HG03066 (cell line): Measurements from ENCODE around the gene BORCS5.
A peak's percentile ranks its signal among the peaks of the same experiment; 100 is the strongest.
"Not testable (repeated sequence)": the region's sequence is repeated elsewhere in the genome, so short reads cannot be mapped to it uniquely, and the experiment has no call there.

ENCODE experiments used
- ATAC-seq: cut with Tn5 transposase; IDR thresholded peaks from one replicate; pipeline ENCODE4 v1.9.1; 2021; ENCODE audit warnings: low read depth; ENCODE audit not compliant: unreplicated experiment

BORCS5 gene

DNA sequence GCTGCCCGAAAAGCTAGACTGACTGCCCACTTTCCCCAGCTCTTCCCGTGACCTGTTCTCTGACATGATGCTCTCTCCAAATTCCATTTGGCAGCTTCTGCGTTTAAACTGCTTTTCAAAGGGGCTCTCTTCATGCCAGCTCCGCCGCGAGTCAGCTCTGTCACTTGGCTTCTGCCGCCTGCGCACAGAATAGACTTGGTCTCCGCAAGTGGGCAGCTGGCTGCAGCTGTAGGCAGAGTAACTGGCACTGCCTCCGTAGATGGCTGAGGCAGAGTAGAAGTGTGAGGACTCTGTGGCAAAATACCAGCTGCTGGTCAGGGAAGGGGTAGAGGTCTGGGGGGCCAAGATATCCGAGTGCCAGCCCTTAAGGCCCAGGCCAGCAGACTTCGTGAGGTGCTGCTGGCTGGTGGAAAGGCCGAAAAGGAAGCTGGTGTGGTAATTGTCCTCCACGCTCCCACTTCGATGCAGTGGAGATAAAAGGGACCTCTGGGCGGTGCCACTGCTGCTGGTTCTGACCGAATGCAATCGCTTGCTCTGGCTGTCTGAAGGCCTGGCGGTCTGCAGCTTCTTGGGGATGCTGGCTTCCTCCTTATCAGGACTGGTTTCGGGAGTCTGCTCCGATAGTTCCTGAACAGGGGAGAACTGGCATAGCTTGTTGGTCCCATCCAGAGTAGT is 120.1 kb downstream of the BORCS5 start:
- no peak for ATAC-seq

DNA sequence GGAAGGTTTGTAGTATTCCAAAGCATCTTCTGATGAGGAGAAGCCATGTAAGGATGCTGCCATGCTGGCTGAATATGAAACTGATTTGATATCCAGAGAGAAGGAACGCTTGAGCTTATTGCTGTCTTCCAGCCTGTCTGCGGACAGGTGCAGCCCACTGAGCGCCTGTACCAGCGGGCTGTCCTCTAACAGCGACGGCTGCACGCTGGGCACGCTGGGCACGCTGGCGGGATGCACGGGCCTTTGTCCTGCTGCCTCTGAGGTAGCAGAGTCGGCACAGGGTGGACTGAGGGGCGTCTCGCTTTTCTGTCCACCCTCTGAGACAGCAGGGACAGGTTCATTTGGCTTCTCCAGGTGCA is 120.6 kb downstream of the BORCS5 start:
- no peak for ATAC-seq

DNA sequence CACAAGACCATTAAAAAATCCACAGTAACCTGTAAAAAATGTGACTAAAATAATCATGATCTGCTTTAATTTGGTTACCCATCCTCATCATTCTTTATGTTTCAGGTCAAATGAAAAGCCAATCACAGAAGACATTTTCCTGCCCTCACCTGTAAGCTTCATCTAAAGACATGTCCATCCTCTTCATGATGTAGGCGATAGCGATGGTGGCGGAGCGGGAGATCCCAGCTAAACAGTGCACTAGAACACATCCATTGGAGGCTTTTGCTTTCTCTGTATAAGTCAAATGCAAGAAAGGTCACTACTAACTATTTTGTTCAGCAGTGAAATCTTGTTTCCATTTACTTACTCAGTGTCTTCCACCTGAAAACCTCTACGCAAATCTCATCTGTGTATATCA is 123.2 kb downstream of the BORCS5 start:
- no peak for ATAC-seq

GRCh38 chr12:12481631-12482030 is 124.8 kb downstream of the BORCS5 start:
- ATAC-seq: no peak

DNA sequence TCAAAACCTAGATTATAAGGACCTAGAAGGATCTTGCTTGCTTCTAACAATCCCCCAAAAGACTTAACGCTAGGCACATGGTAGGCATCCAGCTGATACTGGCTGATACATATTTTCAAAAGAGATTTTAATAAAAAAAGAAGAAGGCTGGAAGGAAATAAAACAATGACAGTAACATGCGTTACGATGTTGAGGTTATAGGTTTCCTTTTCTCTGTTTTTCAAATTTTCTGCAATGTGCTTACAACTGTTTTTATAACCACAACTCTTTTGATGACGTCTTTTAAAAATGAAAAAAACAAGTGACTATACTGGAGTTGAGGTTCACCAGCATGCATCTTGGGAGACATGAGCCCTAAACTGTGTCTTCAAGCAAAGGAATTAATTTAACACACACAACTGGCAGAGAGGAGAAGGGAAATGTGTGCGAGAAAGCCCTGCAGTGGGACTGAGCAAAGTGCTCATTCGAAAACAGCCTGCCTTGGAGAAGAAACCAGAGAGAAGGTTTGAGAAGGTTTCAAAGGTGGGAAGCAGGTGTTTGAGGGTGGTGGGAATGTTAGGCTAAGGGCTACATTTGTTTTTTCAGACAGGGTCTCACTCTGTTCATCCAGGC is 125.4 kb downstream of the BORCS5 start:
- no peak for ATAC-seq

- no peak for ATAC-seq
Observed at GRCh38 chr12:12482959-12483358, 126.1 kb downstream of the BORCS5 start.

- no peak for ATAC-seq
Observed at GRCh38 chr12:12483438-12483837, 126.6 kb downstream of the BORCS5 start.

DNA sequence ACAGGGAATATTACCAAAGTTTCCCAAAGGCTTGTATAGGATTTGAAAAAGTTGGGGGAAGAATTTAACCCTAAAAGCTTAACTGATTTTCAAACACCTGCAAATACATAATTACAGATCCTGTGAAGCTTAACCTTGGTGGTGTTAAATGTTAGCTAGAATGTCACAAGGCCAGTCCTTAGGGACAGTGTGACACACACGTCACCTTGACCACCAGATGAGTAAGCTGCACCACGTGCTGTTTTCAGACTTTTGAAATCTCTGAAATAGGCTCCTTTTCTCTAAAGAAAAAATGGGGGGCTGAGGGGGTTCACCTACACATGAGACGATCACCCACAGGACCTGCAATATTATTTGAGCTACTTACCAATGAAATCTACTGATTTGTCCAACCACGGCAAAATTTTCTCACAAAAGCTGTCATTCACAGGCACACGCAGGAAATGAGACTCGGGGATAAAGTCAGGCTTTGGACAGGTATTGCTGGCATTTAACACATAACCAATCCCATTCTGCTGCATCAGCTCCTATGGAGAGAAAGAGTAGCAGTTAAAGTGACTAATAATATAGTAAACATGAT is 129.9 kb downstream of the BORCS5 start:
- ATAC-seq: peak; percentile 67

DNA sequence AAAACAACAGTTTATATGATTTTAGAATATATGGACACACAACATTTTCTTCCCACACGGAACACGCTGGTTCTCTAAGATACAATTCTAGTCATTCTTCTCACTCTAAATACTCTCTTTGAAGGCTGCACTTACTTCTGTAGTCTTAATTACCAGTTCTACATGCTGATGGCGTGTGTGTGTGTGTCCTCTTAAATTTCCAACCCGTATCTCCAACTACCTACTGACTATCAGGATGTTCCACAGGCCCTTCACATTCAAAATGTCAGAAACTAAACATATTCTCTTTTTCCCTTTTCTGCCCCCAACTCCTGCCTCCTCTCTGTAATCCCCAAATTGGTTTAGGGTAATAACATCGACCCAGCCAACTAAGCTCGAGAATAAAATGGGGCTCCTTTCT is 130.6 kb downstream of the BORCS5 start:
- no peak for ATAC-seq

GRCh38 chr12:12488296-12488695 is 131.4 kb downstream of the BORCS5 start:
- ATAC-seq: no peak

- no peak for ATAC-seq
Observed at GRCh38 chr12:12488823-12489550, 132.1 kb downstream of the BORCS5 start.

GRCh38 chr12:12491606-12492005 is 134.7 kb downstream of the BORCS5 start:
- ATAC-seq: no peak

DNA sequence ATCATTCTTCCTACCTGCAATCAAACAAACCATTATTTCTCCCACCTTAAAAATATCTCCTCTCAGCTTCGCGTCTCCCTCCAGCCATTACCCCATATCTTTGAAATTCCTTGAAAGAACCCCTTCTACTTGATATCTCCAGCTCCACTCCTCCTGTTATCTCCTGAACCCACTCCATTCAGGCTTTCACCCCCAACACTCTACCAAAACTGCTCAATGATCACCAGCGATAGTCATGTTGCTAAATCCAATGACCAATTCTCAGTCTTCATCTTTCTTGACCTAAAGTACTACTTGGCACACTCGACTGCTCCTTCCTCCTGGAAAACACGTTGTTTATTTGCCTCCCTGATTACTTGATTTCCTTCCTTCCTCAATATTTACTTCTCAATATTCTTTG is 135.7 kb downstream of the BORCS5 start:
- no peak for ATAC-seq

DNA sequence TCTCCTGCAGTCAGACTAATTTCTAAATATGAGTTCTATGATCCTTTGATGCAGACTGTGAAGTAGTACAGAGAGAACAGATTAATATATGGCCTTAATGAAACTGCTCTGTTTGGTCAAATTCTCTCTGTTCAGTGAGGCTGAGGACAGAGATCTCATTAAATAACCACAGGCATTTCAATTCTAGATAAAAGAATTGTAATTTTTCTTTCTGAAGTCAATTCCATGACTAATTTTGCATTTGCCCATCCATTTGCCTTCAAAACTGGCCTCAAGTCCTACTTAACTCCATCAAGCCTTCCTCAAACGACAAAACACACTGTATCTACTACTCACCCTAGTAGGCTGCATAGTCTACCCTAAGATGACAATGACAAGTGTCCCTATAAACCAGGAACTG is 138.7 kb downstream of the BORCS5 start:
- no peak for ATAC-seq

GRCh38 chr12:12498210-12498609 is 141.3 kb downstream of the BORCS5 start:
- ATAC-seq: no peak

GRCh38 chr12:12499909-12500604 is 143.2 kb downstream of the BORCS5 start:
- no peak for ATAC-seq

DNA sequence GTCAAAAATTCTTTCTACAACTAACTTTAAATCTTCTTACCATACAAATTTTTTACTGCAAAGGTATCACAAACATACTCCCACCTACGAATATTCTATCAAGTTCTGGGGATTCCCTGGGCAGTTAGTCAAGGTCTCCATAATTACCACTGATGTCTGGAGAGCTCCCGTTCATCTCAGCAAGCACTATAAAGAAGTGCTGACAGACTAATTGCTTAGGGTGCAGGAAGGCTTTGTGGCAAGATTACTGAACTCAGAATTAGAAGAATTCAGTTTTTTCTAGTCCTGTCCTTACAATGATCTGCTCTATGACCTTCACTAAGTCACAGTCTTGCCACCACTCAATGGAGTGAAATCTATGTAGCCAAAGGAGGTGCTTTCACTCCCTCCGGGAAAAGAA is 144.2 kb downstream of the BORCS5 start:
- no peak for ATAC-seq

GRCh38 chr12:12502130-12502814 is 145.4 kb downstream of the BORCS5 start:
- not testable (repeated sequence) for ATAC-seq

- ATAC-seq: no peak
Observed at GRCh38 chr12:12502815-12503151, 145.9 kb downstream of the BORCS5 start.

- no peak for ATAC-seq
Observed at GRCh38 chr12:12503384-12504078, 146.7 kb downstream of the BORCS5 start.
